ENCODE results near the gene MTCL1.

DNA sequence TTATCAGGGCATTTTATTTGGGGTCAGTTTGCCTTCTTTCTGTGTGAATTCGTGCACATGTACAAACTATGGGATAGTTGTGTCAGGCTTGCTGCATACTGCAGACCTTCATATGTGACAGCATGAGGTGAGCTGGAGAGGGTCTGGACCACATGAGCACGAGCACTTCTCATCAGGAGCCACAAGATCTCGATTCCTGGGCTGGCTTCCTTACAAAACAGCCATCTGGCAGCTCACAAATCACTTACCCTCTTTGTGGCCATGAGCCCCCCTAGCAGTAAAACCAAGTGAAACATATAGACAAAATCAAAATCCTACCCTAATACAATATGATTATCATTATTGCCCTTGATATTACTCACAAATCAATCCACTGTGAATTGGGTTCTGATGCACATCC lies 121.2 kb downstream of the MTCL1 start:
- TF ChIP-seq EZH2 (IDR thresholded peaks at IDR 0.05): no peak
- TF ChIP-seq REST (IDR thresholded peaks at IDR 0.05; ENCODE audit: low read depth): no peak
- no peak for TF ChIP-seq CTCF (IDR thresholded peaks at IDR 0.05 in 2 of 3, conservative IDR thresholded peaks at IDR 0.05 in 1 of 3; ENCODE audit: borderline replicate concordance in 1 of 3, insufficient read depth in 1 of 3, low read depth in 2 of 3, low read length in 2 of 3)
- no peak for TF ChIP-seq CEBPB (IDR thresholded peaks at IDR 0.05; ENCODE audit: low read depth)

Measured in HCT116 (cell line).